SJCRH30 (cell line): ENCODE data around the gene ENPP4. TPM values are rescaled to one million over a fixed set of nuclear protein-coding genes. Genes with fewer than 3 reads are reported as not detected.

Experiments
- DNase-seq, 2 experiments: peaks; one replicate each; pipeline ENCODE4 v3.0.0-alpha.2; 2015 to 2020
- H3K27ac ChIP-seq: fragments of 250-450 bp; sonication (Bioruptor Pico); 2 replicates; pipeline ENCODE4 v1.5.1; 2020; ENCODE audit warnings: mild to moderate bottlenecking, moderate library complexity
- H3K27me3 ChIP-seq: fragments of 250-450 bp; sonication (Bioruptor Pico); 2 replicates; pipeline ENCODE4 v1.5.1; 2020; ENCODE audit warnings: mild to moderate bottlenecking, moderate library complexity
- H3K36me3 ChIP-seq: fragments of 250-450 bp; sonication (Bioruptor Pico); 2 replicates; pipeline ENCODE4 v1.5.1; 2020; ENCODE audit warnings: mild to moderate bottlenecking, moderate library complexity
- H3K4me1 ChIP-seq: fragments of 250-450 bp; sonication (Bioruptor Pico); 2 replicates; pipeline ENCODE4 v1.5.1; 2020; ENCODE audit warnings: mild to moderate bottlenecking, moderate library complexity
- H3K4me3 ChIP-seq: fragments of 250-450 bp; sonication (Bioruptor Pico); 2 replicates; pipeline ENCODE4 v1.5.1; 2020; ENCODE audit warnings: mild to moderate bottlenecking, moderate library complexity
- H3K9me3 ChIP-seq: fragments of 250-450 bp; sonication (Bioruptor Pico); replicated peaks from 2 replicates; pipeline ENCODE4 v1.5.1; 2020; ENCODE audit warnings: mild to moderate bottlenecking, moderate library complexity
- total RNA-seq: library from RNA; depleted of rRNA; stranded (reverse); fragments of >200 nt; shearing (Covaris generic); gene quantifications from 2 replicates; pipeline ENCODE4 v1.2.3, GENCODE V29; 2014; rRNA removed

Gene ENPP4
- total RNA-seq, 1 experiment from 2014 or later, result 0.32 TPM

- no peaks in the 10 kb centered on the region for H3K27me3 ChIP-seq
- H3K4me3 ChIP-seq, result no peak overlapping the region
- no peak for DNase-seq
- no peak overlapping the region for H3K27ac ChIP-seq
- no peaks in the 10 kb centered on the region for H3K9me3 ChIP-seq
- no peaks in the 10 kb centered on the region for H3K4me1 ChIP-seq
- H3K36me3 ChIP-seq, result no peaks in the 10 kb centered on the region
These were observed 29.4 kb downstream of the ENPP4 start for GRCh38 chr6:46159229-46159628.

- Histone ChIP-seq H3K9me3 (no peaks in the 10 kb centered on the region), H3K4me3 (no peak overlapping the region), H3K27ac (no peak overlapping the region), H3K27me3 (no peaks in the 10 kb centered on the region), H3K4me1 (no peaks in the 10 kb centered on the region), H3K36me3 (no peaks in the 10 kb centered on the region)
- no peak for DNase-seq
These were observed 30.3 kb downstream of the ENPP4 start for GRCh38 chr6:46160102-46160501.

- no peak for DNase-seq
- H3K27me3 ChIP-seq, result no peaks in the 10 kb centered on the region
- H3K36me3 ChIP-seq, result no peaks in the 10 kb centered on the region
- no peak within 1 kb of the TSS for H3K4me3 ChIP-seq
- H3K4me1 ChIP-seq, result no peaks in the 10 kb centered on the region
- H3K9me3 ChIP-seq, result no peaks in the 10 kb centered on the region
- no peak within 1 kb of the TSS for H3K27ac ChIP-seq
These were observed 40.8 kb downstream of the ENPP4 start, which contains the start of gene ENPP5 for GRCh38 chr6:46170357-46171289. Gene ENPP5, minus strand, starts transcription at chr6:46170980. Its CDS starts 2,718 bp downstream, at chr6:46168262.

GRCh38 chr6:46172176-46172575 is 42.4 kb downstream of the ENPP4 start:
- H3K27ac ChIP-seq, result no peak overlapping the region
- H3K4me3 ChIP-seq, result no peak overlapping the region
- H3K36me3 ChIP-seq, result no peaks in the 10 kb centered on the region
- H3K4me1 ChIP-seq, result no peaks in the 10 kb centered on the region
- no peak for DNase-seq
- no peaks in the 10 kb centered on the region for H3K9me3 ChIP-seq
- no peaks in the 10 kb centered on the region for H3K27me3 ChIP-seq

- Histone ChIP-seq H3K27ac (no peak overlapping the region), H3K27me3 (no peaks in the 10 kb centered on the region), H3K4me3 (no peak overlapping the region), H3K4me1 (no peaks in the 10 kb centered on the region), H3K9me3 (no peaks in the 10 kb centered on the region), H3K36me3 (no peaks in the 10 kb centered on the region)
- DNase-seq, result no peak
These were observed 45.1 kb downstream of the ENPP4 start for GRCh38 chr6:46174904-46175303.

- Histone ChIP-seq H3K9me3 (no peaks in the 10 kb centered on the region), H3K36me3 (no peaks in the 10 kb centered on the region), H3K27ac (no peak overlapping the region), H3K4me3 (no peak overlapping the region), H3K27me3 (no peaks in the 10 kb centered on the region), H3K4me1 (no peaks in the 10 kb centered on the region)
- no peak for DNase-seq
These were observed 45.7 kb downstream of the ENPP4 start for GRCh38 chr6:46175446-46175845.

- no peaks in the 10 kb centered on the region for H3K9me3 ChIP-seq
- H3K36me3 ChIP-seq, result no peaks in the 10 kb centered on the region
- H3K27ac ChIP-seq, result no peak overlapping the region
- no peak overlapping the region for H3K4me3 ChIP-seq
- no peaks in the 10 kb centered on the region for H3K4me1 ChIP-seq
- no peaks in the 10 kb centered on the region for H3K27me3 ChIP-seq
- no peak for DNase-seq
These were observed 46.2 kb downstream of the ENPP4 start for GRCh38 chr6:46175976-46176375.

GRCh38 chr6:46184114-46184513 is 54.3 kb downstream of the ENPP4 start:
- peaks cover 2% of the 10 kb centered on the region; the same call in 1 of the 2 replicates for H3K4me1 ChIP-seq
- no peaks in the 10 kb centered on the region for H3K27me3 ChIP-seq
- no peak overlapping the region for H3K4me3 ChIP-seq
- H3K27ac ChIP-seq, result no peak overlapping the region
- no peaks in the 10 kb centered on the region for H3K9me3 ChIP-seq
- DNase-seq, result peak; percentile 31 to 43
- H3K36me3 ChIP-seq, result no peaks in the 10 kb centered on the region

GRCh38 chr6:46186583-46186982 is 56.8 kb downstream of the ENPP4 start:
- Histone ChIP-seq H3K27me3 (no peaks in the 10 kb centered on the region), H3K36me3 (no peaks in the 10 kb centered on the region), H3K27ac (no peak overlapping the region), H3K4me1 (peaks cover 2% of the 10 kb centered on the region; the same call in 1 of the 2 replicates), H3K4me3 (no peak overlapping the region), H3K9me3 (no peaks in the 10 kb centered on the region)
- DNase-seq, result no peak

GRCh38 chr6:46189726-46190125 is 59.9 kb downstream of the ENPP4 start:
- no peak overlapping the region for H3K4me3 ChIP-seq
- no peaks in the 10 kb centered on the region for H3K27me3 ChIP-seq
- no peak for DNase-seq
- no peaks in the 10 kb centered on the region for H3K36me3 ChIP-seq
- H3K4me1 ChIP-seq, result peaks cover 5% of the 10 kb centered on the region; the same call in 1 of the 2 replicates
- H3K27ac ChIP-seq, result no peak overlapping the region
- no peaks in the 10 kb centered on the region for H3K9me3 ChIP-seq

- no peaks in the 10 kb centered on the region for H3K36me3 ChIP-seq
- H3K9me3 ChIP-seq, result no peaks in the 10 kb centered on the region
- H3K4me1 ChIP-seq, result peaks cover 5% of the 10 kb centered on the region; the same call in 1 of the 2 replicates
- H3K27me3 ChIP-seq, result no peaks in the 10 kb centered on the region
- no peak for DNase-seq
- H3K27ac ChIP-seq, result no peak overlapping the region
- H3K4me3 ChIP-seq, result no peak overlapping the region
These were observed 61.1 kb downstream of the ENPP4 start for GRCh38 chr6:46190889-46191288.

- no peak overlapping the region for H3K4me3 ChIP-seq
- no peaks in the 10 kb centered on the region for H3K36me3 ChIP-seq
- DNase-seq, result peak; percentile 9 to 51
- no peak overlapping the region for H3K27ac ChIP-seq
- H3K9me3 ChIP-seq, result no peaks in the 10 kb centered on the region
- H3K4me1 ChIP-seq, result peaks cover 5% of the 10 kb centered on the region; the same call in 1 of the 2 replicates
- H3K27me3 ChIP-seq, result no peaks in the 10 kb centered on the region
These were observed 62.2 kb downstream of the ENPP4 start for GRCh38 chr6:46191961-46192360.

Other genes with a start within 250 kb of the ENPP4 start
- gene CLIC5, start 114.1 kb upstream of the ENPP4 start, total RNA-seq, result 0.05 and 0.06 TPM in 2 replicates
- not detected in 2 replicates for gene ENPP5, start 41.0 kb downstream of the ENPP4 start, total RNA-seq